OCI-LY7 (cell line): Measurements from ENCODE around the gene ARHGEF38. TPM values are rescaled to one million over a fixed set of nuclear protein-coding genes. Genes with fewer than 3 reads are reported as not detected.

Experiments
- BruUV-seq: library from RNA; stranded (reverse); fragments of 400-500 nt; replicated peaks from 2 replicates; lab custom pipeline; 2021; lab: Mats Ljungman, UMichigan
- CTCF ChIA-PET: fragments of 300-600 bp; sonication (Branson Sonifier 250); formaldehyde crosslinking; loops from one replicate; lab custom pipeline; 2022; ENCODE audit warnings: antibody characterized with exemption; ENCODE audit not compliant: unreplicated experiment; lab: Charles Lee
- POLR2A ChIA-PET: fragments of 300-600 bp; sonication (Branson Sonifier 250); formaldehyde crosslinking; loops from one replicate; lab custom pipeline; 2022; ENCODE audit warnings: antibody characterized with exemption; lab: Charles Lee
- DNase-seq: peaks from one replicate; pipeline ENCODE4 v3.0.0-alpha.2; 2015; ENCODE audit warnings: low spot score
- H2AFZ ChIP-seq: fragments of 200-600 bp; sonication (generic), shearing (Covaris generic); 2 replicates; pipeline ENCODE4 v1.6.1; 2014; ENCODE audit warnings: mild to moderate bottlenecking, antibody characterized with exemption, low read length, moderate library complexity
- H3K27ac ChIP-seq: fragments of 200-600 bp; sonication (generic); 2 replicates; pipeline ENCODE4 v1.5.1; 2014; ENCODE audit warnings: mixed run types, low read depth, mild to moderate bottlenecking, moderate library complexity, low read length, inconsistent platforms; ENCODE audit not compliant: poor library complexity, severe bottlenecking
- H3K36me3 ChIP-seq: fragments of 200-600 bp; sonication (generic); 2 replicates; pipeline ENCODE4 v1.6.1; 2014; ENCODE audit warnings: mild to moderate bottlenecking, antibody characterized with exemption, low read length, moderate library complexity, mixed read lengths; ENCODE audit not compliant: insufficient read depth
- H3K4me1 ChIP-seq: fragments of 200-600 bp; sonication (generic); 2 replicates; pipeline ENCODE4 v1.5.1; 2014; ENCODE audit warnings: mild to moderate bottlenecking, low read length; ENCODE audit not compliant: insufficient read depth, poor library complexity, severe bottlenecking
- H3K4me2 ChIP-seq: fragments of 200-600 bp; sonication (generic); 2 replicates; pipeline ENCODE4 v1.6.1; 2014; ENCODE audit warnings: mild to moderate bottlenecking, low read length
- H3K4me3 ChIP-seq: fragments of 200-600 bp; sonication (generic); 2 replicates; pipeline ENCODE4 v1.5.1; 2014; ENCODE audit warnings: mild to moderate bottlenecking, low read depth, low read length; ENCODE audit not compliant: poor library complexity, severe bottlenecking
- H3K79me2 ChIP-seq: fragments of 200-600 bp; sonication (generic); 2 replicates; pipeline ENCODE4 v1.6.1; 2016; ENCODE audit warnings: low read depth, mild to moderate bottlenecking, low read length, moderate library complexity, mixed read lengths; ENCODE audit not compliant: insufficient read depth
- H3K9me2 ChIP-seq: fragments of 200-600 bp; sonication (generic); 2 replicates; pipeline ENCODE4 v1.6.1; 2016; ENCODE audit warnings: mild to moderate bottlenecking, low read length, mixed read lengths; ENCODE audit not compliant: insufficient read depth
- H3K9me3 ChIP-seq: fragments of 200-600 bp; sonication (generic); 2 replicates; pipeline ENCODE4 v1.6.1; 2014; ENCODE audit warnings: mild to moderate bottlenecking, mixed run types, low read length, mixed read lengths
- H4K20me1 ChIP-seq: fragments of 200-600 bp; sonication (generic); 2 replicates; pipeline ENCODE4 v1.6.1; 2014; ENCODE audit warnings: mild to moderate bottlenecking, antibody characterized with exemption, low read length, moderate library complexity, mixed read lengths; ENCODE audit not compliant: insufficient read depth
- CTCF ChIP-seq: fragments of 200-600 bp; sonication (generic); conservative IDR thresholded peaks from 2 replicates; pipeline ENCODE4 v1.5.1; 2014; ENCODE audit warnings: mild to moderate bottlenecking, antibody characterized with exemption, low read length, moderate library complexity, mixed read lengths
- EZH2phosphoT487 ChIP-seq: fragments of 200-600 bp; sonication (generic); IDR thresholded peaks from 2 replicates; pipeline ENCODE4 v1.6.1; 2018; ENCODE audit warnings: low read depth, borderline replicate concordance, mild to moderate bottlenecking, mixed run types, antibody characterized with exemption, low read length, moderate library complexity, mixed read lengths
- intact Hi-C: fragments of 100-400 bp; cut with micrococcal nuclease; formaldehyde crosslinking; loops from one replicate; pipeline ENCODE4 v1.10.0; 2022; ENCODE audit not compliant: unreplicated experiment
- total RNA-seq, 2 experiments: library from RNA; depleted of rRNA in 1 of 2; stranded (reverse); fragments of >200 nt in 1 of 2; shearing (Covaris generic) in 1 of 2; gene quantifications; 2 replicates each; pipeline ENCODE4 v1.2.3, GENCODE V29; 2014 to 2022

Gene ARHGEF38
- total RNA-seq, 2 experiments from 2014 or later, result not detected

- Histone ChIP-seq H2AFZ (no peak overlapping the region), H3K9me3 (no peaks in the 10 kb centered on the region), H3K9me2 (no peaks in the 10 kb centered on the region), H3K4me1 (no peaks in the 10 kb centered on the region), H3K79me2 (no peaks in the 10 kb centered on the region), H3K4me3 (no peak overlapping the region), H4K20me1 (no peaks in the 10 kb centered on the region), H3K27ac (no peak overlapping the region), H3K4me2 (no peak overlapping the region), H3K36me3 (no peaks in the 10 kb centered on the region)
- POLR2A ChIA-PET, result no interaction called here
- CTCF ChIA-PET, result no interaction called here
- no peak for DNase-seq
- no peak for TF ChIP-seq CTCF
- no peak for TF ChIP-seq EZH2phosphoT487
- intact Hi-C loops, result no loop called here
- BruUV-seq, result no TSS peak
Measured at GRCh38 chr4:105527081-105527480, 25.3 kb upstream of the ARHGEF38 start.

- H4K20me1 ChIP-seq, result no peaks in the 10 kb centered on the region
- DNase-seq, result no peak
- BruUV-seq, result no TSS peak
- no peaks in the 10 kb centered on the region for H3K9me3 ChIP-seq
- no peak overlapping the region for H3K4me3 ChIP-seq
- intact Hi-C loops, result no loop called here
- no peaks in the 10 kb centered on the region for H3K36me3 ChIP-seq
- ChIA-PET CTCF (no interaction called here), POLR2A (interaction anchor here (1.1 kb wide), 1 partner anchor 8 kb away, joined by 3 read pairs; no protein-coding TSS in a partner anchor)
- H3K4me1 ChIP-seq, result no peaks in the 10 kb centered on the region
- no peak overlapping the region for H3K4me2 ChIP-seq
- no peak overlapping the region for H3K27ac ChIP-seq
- no peaks in the 10 kb centered on the region for H3K79me2 ChIP-seq
- no peaks in the 10 kb centered on the region for H3K9me2 ChIP-seq
- TF ChIP-seq CTCF (no peak), EZH2phosphoT487 (no peak)
- H2AFZ ChIP-seq, result no peak overlapping the region
Measured at GRCh38 chr4:105536601-105537000, 15.8 kb upstream of the ARHGEF38 start.

- no peaks in the 10 kb centered on the region for H4K20me1 ChIP-seq
- H3K4me1 ChIP-seq, result no peaks in the 10 kb centered on the region
- DNase-seq, result no peak
- no peaks in the 10 kb centered on the region for H3K36me3 ChIP-seq
- H3K79me2 ChIP-seq, result no peaks in the 10 kb centered on the region
- no peaks in the 10 kb centered on the region for H3K9me3 ChIP-seq
- no peak overlapping the region for H3K27ac ChIP-seq
- BruUV-seq, result no TSS peak
- CTCF ChIA-PET, result no interaction called here
- POLR2A ChIA-PET, result no interaction called here
- H3K9me2 ChIP-seq, result no peaks in the 10 kb centered on the region
- H3K4me2 ChIP-seq, result no peak overlapping the region
- intact Hi-C loops, result no loop called here
- no peak for TF ChIP-seq EZH2phosphoT487
- TF ChIP-seq CTCF, result no peak
- no peak overlapping the region for H2AFZ ChIP-seq
- no peak overlapping the region for H3K4me3 ChIP-seq
Measured at GRCh38 chr4:105541420-105541819, 11.0 kb upstream of the ARHGEF38 start.
